Hematopoietic multipotent progenitor cell treated with erythropoietin and hydrocortisone succinate and interleukin-3 and kit ligand, for 6 days (in vitro differentiated cells): ENCODE measurements around the gene CD47.
A peak's percentile ranks its signal among the peaks of the same experiment; 100 is the strongest.

Source experiments
- DNase-seq: peaks from one replicate; pipeline ENCODE4 v3.0.0-alpha.2; 2015

Gene CD47

GRCh38 chr3:108090049-108090700, 656 bp downstream of the CD47 start:
- DNase-seq: peak; percentile 59

GRCh38 chr3:108089579-108089978, 1.3 kb downstream of the CD47 start:
- peak; percentile 27 for DNase-seq

GRCh38 chr3:108088697-108089096, 2.1 kb downstream of the CD47 start:
- peak; percentile 77 for DNase-seq

- DNase-seq: peak; percentile 39
Observed at GRCh38 chr3:108088146-108088545, 2.7 kb downstream of the CD47 start.

GRCh38 chr3:108086653-108087052, 4.2 kb downstream of the CD47 start:
- no peak for DNase-seq

- DNase-seq: no peak
Observed at GRCh38 chr3:108085810-108086350, 5.0 kb downstream of the CD47 start.

GRCh38 chr3:108085370-108085769, 5.5 kb downstream of the CD47 start:
- no peak for DNase-seq

- no peak for DNase-seq
Observed at GRCh38 chr3:108079877-108080276, 11.0 kb downstream of the CD47 start.

GRCh38 chr3:108079043-108079442, 11.8 kb downstream of the CD47 start:
- DNase-seq: no peak

- DNase-seq: no peak
Observed at GRCh38 chr3:108076564-108076963, 14.3 kb downstream of the CD47 start.

- DNase-seq: no peak
Observed at GRCh38 chr3:108073764-108074431, 16.9 kb downstream of the CD47 start.

GRCh38 chr3:108071368-108071767, 19.5 kb downstream of the CD47 start:
- DNase-seq: no peak

GRCh38 chr3:108070356-108070755, 20.5 kb downstream of the CD47 start:
- no peak for DNase-seq

GRCh38 chr3:108067768-108068167, 23.1 kb downstream of the CD47 start:
- no peak for DNase-seq

- no peak for DNase-seq
Observed at GRCh38 chr3:108065096-108065495, 25.7 kb downstream of the CD47 start.

- no peak for DNase-seq
Observed at GRCh38 chr3:108064293-108064887, 26.4 kb downstream of the CD47 start.

- DNase-seq: peak; percentile 69
Observed at GRCh38 chr3:108062051-108062450, 28.8 kb downstream of the CD47 start.

GRCh38 chr3:108060331-108060730, 30.5 kb downstream of the CD47 start:
- no peak for DNase-seq

- no peak for DNase-seq
Observed at GRCh38 chr3:108055931-108056330, 34.9 kb downstream of the CD47 start.

GRCh38 chr3:108054935-108055334, 35.9 kb downstream of the CD47 start:
- DNase-seq: no peak

GRCh38 chr3:108053483-108053882, 37.3 kb downstream of the CD47 start:
- no peak for DNase-seq

- DNase-seq: no peak
Observed at GRCh38 chr3:108053067-108053466, 37.8 kb downstream of the CD47 start.

- no peak for DNase-seq
Observed at GRCh38 chr3:108051005-108051404, 39.8 kb downstream of the CD47 start.

GRCh38 chr3:108047987-108048386, 42.8 kb downstream of the CD47 start:
- DNase-seq: no peak
